H1 (cell line): ENCODE results near the gene AMH. TPM values are rescaled to one million over a fixed set of nuclear protein-coding genes. Genes with fewer than 3 reads are reported as not detected.

Source experiments
- CTCF ChIA-PET: fragments of 300-600 bp; sonication (Branson Sonifier 250); formaldehyde crosslinking; loops from one replicate; lab custom pipeline; 2021; ENCODE audit not compliant: partially characterized antibody; lab: Charles Lee
- POLR2A ChIA-PET: fragments of 300-600 bp; sonication (Branson Sonifier 250); formaldehyde crosslinking; loops from one replicate; lab custom pipeline; 2021; ENCODE audit warnings: inconsistent platforms; ENCODE audit not compliant: partially characterized antibody; lab: Charles Lee
- DNase-seq, 2 experiments: peaks; one replicate each; pipeline versions ENCODE4 v3.0.0 to v3.0.0-alpha.2; 2010 to 2022; ENCODE audit warnings: low spot score in 2 of 2, low read depth in 1 of 2, mixed read lengths in 1 of 2
- FAIRE-seq: peaks from 2 replicates; lab custom pipeline; 2011; peaks lifted over from hg19 to GRCh38; lab: Jason Lieb, UNC
- H2AFZ ChIP-seq: 2 replicates; pipeline ENCODE4 v1.8.1; 2012; ENCODE audit warnings: low read length, inconsistent platforms
- H2AK5ac ChIP-seq: 2 replicates; pipeline ENCODE4 v1.6.1; 2013; ENCODE audit warnings: low read depth, low read length
- H2BK120ac ChIP-seq: replicated peaks from 2 replicates; pipeline ENCODE3; 2013; ENCODE audit warnings: low read depth, low read length, inconsistent platforms
- H2BK12ac ChIP-seq: 2 replicates; pipeline ENCODE4 v1.6.1; 2013; ENCODE audit warnings: low read depth, low read length
- H2BK15ac ChIP-seq: 2 replicates; pipeline ENCODE4 v1.6.1; 2013; ENCODE audit warnings: low read length
- H2BK20ac ChIP-seq: 2 replicates; pipeline ENCODE4 v1.6.1; 2013; ENCODE audit warnings: low read length
- H2BK5ac ChIP-seq: 2 replicates; pipeline ENCODE4 v1.6.1; 2013; ENCODE audit warnings: low read depth, low read length
- H3K14ac ChIP-seq: 2 replicates; pipeline ENCODE4 v1.6.1; 2013; ENCODE audit warnings: inconsistent platforms; ENCODE audit not compliant: insufficient read length
- H3K18ac ChIP-seq: 2 replicates; pipeline ENCODE4 v1.6.1; 2013; ENCODE audit warnings: low read length; ENCODE audit errors: extremely low read depth
- H3K23ac ChIP-seq: 2 replicates; pipeline ENCODE4 v1.6.1; 2013; ENCODE audit warnings: inconsistent platforms; ENCODE audit not compliant: insufficient read length
- H3K23me2 ChIP-seq: 2 replicates; pipeline ENCODE4 v1.6.1; 2013; ENCODE audit warnings: low read depth, low read length
- H3K27ac ChIP-seq: 2 replicates; pipeline ENCODE4 v1.6.1; 2011; ENCODE audit warnings: low read depth, low read length, inconsistent platforms
- H3K27me3 ChIP-seq, 4 experiments: replicated peaks in 1 of 4; 1 replicate in 1 of 4; 2 replicates in 3 of 4; pipeline versions ENCODE4 v1.6.1 to v1.8.1; 2011 to 2013; ENCODE audit warnings: low read length in 3 of 4, mild to moderate bottlenecking in 3 of 4, inconsistent platforms in 2 of 4, mixed read lengths in 2 of 4, moderate library complexity in 1 of 4; ENCODE audit not compliant: control insufficient read depth in 3 of 4, insufficient read depth in 3 of 4; ENCODE audit errors: extremely low read depth in 1 of 4
- H3K36me3 ChIP-seq, 4 experiments: 2 replicates each; pipeline versions ENCODE4 v1.6.1 to v1.8.1; 2011 to 2013; ENCODE audit warnings: mild to moderate bottlenecking in 4 of 4, low read length in 3 of 4, moderate library complexity in 2 of 4, control low read depth in 1 of 4, inconsistent platforms in 1 of 4; ENCODE audit not compliant: insufficient read depth in 4 of 4, control insufficient read depth in 2 of 4
- H3K4ac ChIP-seq: replicated peaks from 2 replicates; pipeline ENCODE3; 2013; ENCODE audit warnings: low read length, low read depth, mixed read lengths, inconsistent platforms; ENCODE audit not compliant: insufficient read length
- H3K4me1 ChIP-seq, 4 experiments: replicated peaks in 1 of 4; 1 replicate in 1 of 4; 2 replicates in 3 of 4; pipeline versions ENCODE4 v1.6.1 to v1.8.1; 2011 to 2013; ENCODE audit warnings: low read length in 3 of 4, inconsistent platforms in 2 of 4, mixed read lengths in 1 of 4; ENCODE audit not compliant: insufficient read depth in 4 of 4, control insufficient read depth in 3 of 4
- H3K4me2 ChIP-seq, 2 experiments: 2 replicates each; pipeline versions ENCODE4 v1.6.1 to v1.8.1; 2011 to 2013; ENCODE audit warnings: low read depth in 2 of 2, low read length in 2 of 2, control low read depth in 1 of 2, inconsistent platforms in 1 of 2, mild to moderate bottlenecking in 1 of 2; ENCODE audit not compliant: insufficient read depth in 1 of 2
- H3K4me3 ChIP-seq, 4 experiments: fragments of 200-600, 300-600 bp in 1 of 4; sonication (generic), shearing (Covaris generic), sonication (Bioruptor Twin) in 1 of 4; 2 replicates each; pipeline versions ENCODE4 v1.5.1 to v1.8.1; 2011 to 2016; ENCODE audit warnings: low read length in 4 of 4, low read depth in 3 of 4, control low read depth in 2 of 4, inconsistent platforms in 2 of 4, mild to moderate bottlenecking in 2 of 4, mixed read lengths in 1 of 4, moderate library complexity in 1 of 4; ENCODE audit not compliant: insufficient read depth in 2 of 4; ENCODE audit errors: extremely low read depth in 1 of 4
- H3K56ac ChIP-seq: replicated peaks from 2 replicates; pipeline ENCODE3; 2013; ENCODE audit warnings: low read depth, mild to moderate bottlenecking, mixed read lengths, low read length, inconsistent platforms; ENCODE audit not compliant: insufficient read length
- H3K79me1 ChIP-seq: 2 replicates; pipeline ENCODE4 v1.6.1; 2013; ENCODE audit warnings: low read depth, low read length, control low read depth
- H3K79me2 ChIP-seq, 2 experiments: 2 replicates each; pipeline versions ENCODE4 v1.6.1 to v1.8.1; 2012 to 2013; ENCODE audit warnings: low read length in 2 of 2, mild to moderate bottlenecking in 2 of 2, inconsistent platforms in 1 of 2; ENCODE audit not compliant: insufficient read depth in 2 of 2, control insufficient read depth in 1 of 2
- H3K9ac ChIP-seq, 4 experiments: replicated peaks in 1 of 4; 1 replicate in 1 of 4; 2 replicates in 3 of 4; pipeline versions ENCODE4 v1.6.1 to v1.8.1; 2011 to 2013; ENCODE audit warnings: low read depth in 3 of 4, low read length in 3 of 4, control low read depth in 2 of 4, mild to moderate bottlenecking in 2 of 4, moderate library complexity in 2 of 4, inconsistent platforms in 1 of 4; ENCODE audit errors: extremely low read depth in 1 of 4
- H3K9me3 ChIP-seq, 2 experiments: 2 replicates each; pipeline versions ENCODE4 v1.6.1 to v1.8.1; 2012 to 2013; ENCODE audit warnings: mild to moderate bottlenecking in 2 of 2, moderate library complexity in 2 of 2, control low read depth in 1 of 2, inconsistent platforms in 1 of 2, low read depth in 1 of 2, low read length in 1 of 2, mixed read lengths in 1 of 2; ENCODE audit not compliant: insufficient read depth in 2 of 2
- H4K20me1 ChIP-seq, 2 experiments: replicated peaks in 1 of 2; 2 replicates each; pipeline versions ENCODE3 to v1.8.1; 2011 to 2013; ENCODE audit warnings: inconsistent platforms in 2 of 2, low read length in 2 of 2, mild to moderate bottlenecking in 1 of 2; ENCODE audit not compliant: insufficient read depth in 2 of 2, control insufficient read depth in 1 of 2
- H4K5ac ChIP-seq: 2 replicates; pipeline ENCODE4 v1.6.1; 2013; ENCODE audit warnings: low read length, low read depth, mixed read lengths, inconsistent platforms; ENCODE audit not compliant: insufficient read length
- H4K8ac ChIP-seq: 2 replicates; pipeline ENCODE4 v1.8.0; 2013; ENCODE audit warnings: mild to moderate bottlenecking, moderate library complexity, low read length, inconsistent platforms; ENCODE audit not compliant: insufficient read depth; ENCODE audit errors: extremely low read depth
- H4K91ac ChIP-seq: replicated peaks from 2 replicates; pipeline ENCODE3; 2013; ENCODE audit warnings: low read length, mixed read lengths, inconsistent platforms; ENCODE audit not compliant: insufficient read length
- CEBPB ChIP-seq: IDR thresholded peaks from 2 replicates; pipeline ENCODE4 v1.6.1; 2012; ENCODE audit warnings: low read depth, low read length
- EP300 ChIP-seq, 2 experiments: IDR thresholded peaks; 1 replicate in 1 of 2; 2 replicates in 1 of 2; pipeline ENCODE4 v1.6.1; 2011 to 2012; ENCODE audit warnings: low read depth in 2 of 2, low read length in 2 of 2, mild to moderate bottlenecking in 2 of 2, borderline replicate concordance in 1 of 2, inconsistent platforms in 1 of 2, moderate library complexity in 1 of 2
- EZH2 ChIP-seq: fragments of 200-600 bp; sonication (generic); IDR thresholded peaks from 2 replicates; pipeline ENCODE4 v1.7.1; 2012; ENCODE audit warnings: low read depth, mild to moderate bottlenecking, moderate library complexity, low read length, inconsistent platforms; ENCODE audit not compliant: severe bottlenecking
- PHF8 ChIP-seq: fragments of 200-600 bp; sonication (generic); conservative IDR thresholded peaks from 2 replicates; pipeline ENCODE4 v1.7.1; 2012; ENCODE audit warnings: low read depth, mild to moderate bottlenecking, inconsistent platforms, low read length, moderate library complexity
- SIRT6 ChIP-seq: IDR thresholded peaks from one replicate; pipeline ENCODE4 v1.7.1; 2012; ENCODE audit warnings: low read length, inconsistent platforms
- SP1 ChIP-seq: IDR thresholded peaks from 2 replicates; pipeline ENCODE4 v1.6.1; 2011; ENCODE audit warnings: low read depth, low read length
- SP2 ChIP-seq: IDR thresholded peaks from 2 replicates; pipeline ENCODE4 v1.6.1; 2012; ENCODE audit warnings: mild to moderate bottlenecking, low read length, inconsistent platforms
- TBP ChIP-seq: IDR thresholded peaks from 2 replicates; pipeline ENCODE4 v1.6.1; 2011; ENCODE audit warnings: low read depth, low read length, improper control_type of control experiment
- WGBS, 2 experiments: shearing (Covaris generic) in 1 of 2; methylation state at CpG; one replicate each; pipeline versions ENCODE4 v1.1.6 to v1.1.7; 2013 to 2015; ENCODE audit warnings: low lambda C conversion rate in 2 of 2, mixed read lengths in 2 of 2, inconsistent platforms in 1 of 2, low coverage in 1 of 2, missing lambda C conversion rate in 1 of 2; ENCODE audit not compliant: insufficient replicate concordance in 2 of 2, insufficient coverage in 1 of 2, insufficient read length in 1 of 2; ENCODE audit errors: extremely low coverage in 1 of 2, missing lambda C conversion rate in 1 of 2; 5-methylcytosine and 5-hydroxymethylcytosine counted together
- polyA plus RNA-seq, 7 experiments: library from polyadenylated mRNA; depleted of rRNA in 3 of 7; stranded (reverse) in 5 of 7; unstranded in 2 of 7; fragments of >200 nt in 5 of 7; fragments of 200-250 nt in 2 of 7; gene quantifications; 1 replicate in 5 of 7; 2 replicates in 1 of 7; 4 replicates in 1 of 7; pipeline versions ENCODE4 v1.2.1 to v1.2.3, GENCODE V29; 2011 to 2013; ENCODE audit warnings: missing spikeins in 2 of 7, mixed read lengths in 2 of 7
- total RNA-seq: library from RNA; stranded (reverse); fragmentation: NEBNext Ultra II Directional; extraction: Animal tissue kit (Norgen Biotek cat#: 25700); gene quantifications from 2 replicates; pipeline ENCODE4 v1.2.1, GENCODE V29; 2021

AMH gene
- total and polyA plus RNA-seq, 2 of the 8 experiments (the other 6 are each of a cell fraction or from before 2014, with no cell fraction given), result 10.5 to 15.4 TPM

- H2BK20ac ChIP-seq, result no peak overlapping the region
- H3K56ac ChIP-seq, result no peak overlapping the region
- H4K20me1 ChIP-seq, result peaks cover 0 to 13% of the 10 kb centered on the region in 2 experiments
- H3K79me2 ChIP-seq, result no peaks in the 10 kb centered on the region
- WGBS, 2 experiments, result 99% methylated on average over 14 of the region's 22 CpGs; no CpG with 5 or more reads in 1 of the 2 experiments
- H3K36me3 ChIP-seq, result peaks cover 13 to 48% (median 30%) of the 10 kb centered on the region in 4 experiments; a peak in 7 of 8 replicates
- ChIA-PET POLR2A (interaction anchor here (1.1 kb wide), 1 partner anchor 13 kb away, joined by 5 read pairs; no protein-coding TSS in a partner anchor), CTCF (interaction anchor here (1.1 to 8.1 kb wide), 4 partner anchors 20 to 117 kb away, joined by 3 to 50 read pairs (median 4); no protein-coding TSS in a partner anchor)
- H2BK15ac ChIP-seq, result no peak overlapping the region
- H2AK5ac ChIP-seq, result no peak overlapping the region
- no peak overlapping the region for H3K14ac ChIP-seq
- H3K23me2 ChIP-seq, result no peaks in the 10 kb centered on the region
- H3K27ac ChIP-seq, result no peak overlapping the region
- DNase-seq (no peak), FAIRE-seq (no peak)
- no peaks in the 10 kb centered on the region for H3K27me3 ChIP-seq
- H2AFZ ChIP-seq, result no peak overlapping the region
- TF ChIP-seq CEBPB (no peak), PHF8 (no peak), SP1 (no peak), SIRT6 (no peak), TBP (no peak), SP2 (no peak), EZH2 (no peak), EP300 (IDR thresholded peaks at IDR 0.05; ENCODE audit: borderline replicate concordance in 1 of 2, low read depth in 2 of 2, low read length in 2 of 2) (no peak)
- H2BK5ac ChIP-seq, result no peak overlapping the region
- H4K91ac ChIP-seq, result no peak overlapping the region
- H4K8ac ChIP-seq, result no peak overlapping the region
- H3K4me3 ChIP-seq, result no peak overlapping the region
- no peak overlapping the region for H3K4ac ChIP-seq
- no peaks in the 10 kb centered on the region for H3K4me1 ChIP-seq
- H2BK12ac ChIP-seq, result no peak overlapping the region
- no peaks in the 10 kb centered on the region for H3K9me3 ChIP-seq
- H3K23ac ChIP-seq, result no peak overlapping the region
- no peak overlapping the region for H3K18ac ChIP-seq
- no peak overlapping the region for H3K9ac ChIP-seq
- H3K79me1 ChIP-seq, result no peaks in the 10 kb centered on the region; the same call in 1 of the 2 replicates
- no peak overlapping the region for H2BK120ac ChIP-seq
- H3K4me2 ChIP-seq, result no peak overlapping the region
- H4K5ac ChIP-seq, result no peak overlapping the region
Observed at GRCh38 chr19:2217591-2217990, 31.5 kb upstream of the AMH start.
